Activated CD4-positive, alpha-beta memory T cell treated with anti-CD3 and anti-CD28 coated beads for 36 hours (primary cell): ENCODE measurements around the gene LAMB1. TPM values are rescaled to one million over a fixed set of nuclear protein-coding genes. Genes with fewer than 3 reads are reported as not detected.
"Not testable (repeated sequence)": the region's sequence is repeated elsewhere in the genome, so short reads cannot be mapped to it uniquely, and the experiment has no call there.

Source experiments
- CTCF ChIA-PET: fragments of 350-600 bp; sonication (Branson Sonifier 250); formaldehyde crosslinking; loops from one replicate; lab custom pipeline; 2021; ENCODE audit warnings: antibody characterized with exemption, inconsistent platforms; lab: Charles Lee
- POLR2A ChIA-PET: fragments of 350-600 bp; sonication (Branson Sonifier 250); formaldehyde crosslinking; loops from one replicate; lab custom pipeline; 2021; ENCODE audit warnings: antibody characterized with exemption; lab: Charles Lee
- DNase-seq: peaks from one replicate; pipeline ENCODE4 v3.0.0-alpha.2; 2020
- H3K27ac Mint-ChIP-seq: one replicate; pipeline ENCODE4 v1.8.0; 2021; ENCODE audit warnings: mixed read lengths
- H3K27me3 Mint-ChIP-seq: one replicate; pipeline ENCODE4 v1.8.0; 2021; ENCODE audit warnings: mixed read lengths
- H3K36me3 Mint-ChIP-seq: one replicate; pipeline ENCODE4 v1.8.0; 2021; ENCODE audit warnings: mixed read lengths
- H3K4me1 Mint-ChIP-seq: one replicate; pipeline ENCODE4 v1.8.0; 2021; ENCODE audit warnings: low read depth, mixed read lengths
- H3K4me3 Mint-ChIP-seq: one replicate; pipeline ENCODE4 v1.8.0; 2021; ENCODE audit warnings: mild to moderate bottlenecking, mixed read lengths
- H3K9me3 Mint-ChIP-seq: one replicate; pipeline ENCODE4 v1.8.0; 2021; ENCODE audit warnings: mixed read lengths
- intact Hi-C: fragments of 100-400 bp; cut with micrococcal nuclease; formaldehyde crosslinking; loops from one replicate; pipeline ENCODE4 v1.15.1; 2023
- total RNA-seq, 2 experiments: library from RNA; stranded (reverse); gene quantifications; one replicate each; pipeline ENCODE4 v1.2.3, GENCODE V29; 2021

LAMB1 gene
- total RNA-seq, 2 experiments from 2014 or later: not detected

DNA sequence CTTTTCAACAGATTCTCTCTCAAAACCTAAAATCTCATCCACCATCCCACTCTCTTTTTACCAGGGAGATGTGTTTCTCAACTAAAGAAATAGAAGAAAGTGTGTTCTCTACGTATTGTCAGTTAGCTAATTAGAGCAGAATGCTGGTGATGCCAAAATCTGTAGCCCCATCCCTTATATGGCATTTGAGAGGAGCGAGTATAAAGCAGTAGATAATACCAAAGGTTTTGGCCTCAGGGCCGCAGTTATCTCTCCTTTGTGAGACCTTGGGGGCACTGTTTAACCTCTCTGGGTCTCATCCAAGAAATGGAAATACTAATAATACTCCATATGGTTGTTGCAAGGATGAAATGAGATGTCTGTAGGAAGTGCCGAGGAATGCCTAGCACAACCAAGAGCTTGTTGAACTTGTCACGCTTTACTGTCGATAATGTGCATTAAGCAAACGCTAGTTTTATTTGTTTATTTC lies 112.4 kb downstream of the LAMB1 start:
- H3K36me3 Mint-ChIP-seq: peaks cover 16% of the 10 kb centered on the region
- intact Hi-C loops: loop anchor here (2.0 kb wide), 3 partner anchors 232 to 722 kb away; partner anchors contain the start of gene HBP1
- POLR2A ChIA-PET: interaction anchor here (1.2 to 2.1 kb wide), 3 partner anchors 146 to 231 kb away, joined by 3 to 7 read pairs (median 6); partner anchors contain the start of gene CBLL1
- no peaks in the 10 kb centered on the region for H3K27me3 Mint-ChIP-seq
- CTCF ChIA-PET: interaction anchor here (0.9 to 3.8 kb wide), 7 partner anchors 9 to 147 kb away, joined by 3 to 33 read pairs (median 5); partner anchors contain the start of gene CBLL1
- DNase-seq: no peak
- H3K9me3 Mint-ChIP-seq: peaks cover 3% of the 10 kb centered on the region
- H3K27ac Mint-ChIP-seq: peak overlapping the region; percentile 94
- H3K4me1 Mint-ChIP-seq: peaks cover 32% of the 10 kb centered on the region
- H3K4me3 Mint-ChIP-seq: peak overlapping the region; percentile 89

DNA sequence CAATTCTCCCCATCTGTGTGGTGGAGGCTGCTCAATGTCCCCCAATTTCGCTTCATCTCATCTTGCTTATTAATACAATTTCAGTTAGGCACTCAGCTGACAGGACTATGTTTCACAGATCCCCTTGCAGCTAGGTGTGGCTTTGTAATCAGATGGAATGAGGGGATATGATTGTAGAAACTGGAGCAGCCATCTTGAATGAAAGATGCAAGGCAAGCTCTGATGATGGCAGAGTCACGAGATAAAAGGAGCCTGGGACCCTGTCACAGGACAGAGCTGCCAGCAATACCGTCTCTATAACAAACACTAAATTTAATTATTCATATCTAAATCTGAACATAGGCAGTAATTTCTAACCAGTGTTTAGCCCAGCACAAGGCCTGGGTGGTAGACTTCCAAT lies 113.0 kb downstream of the LAMB1 start:
- ChIA-PET CTCF (interaction anchor here (1.2 to 3.8 kb wide), 5 partner anchors 8 to 147 kb away, joined by 3 to 33 read pairs (median 11); partner anchors contain the start of gene CBLL1), POLR2A (interaction anchor here (1.3 kb wide), 1 partner anchor 147 kb away, joined by 4 read pairs; no protein-coding TSS in a partner anchor)

DNA sequence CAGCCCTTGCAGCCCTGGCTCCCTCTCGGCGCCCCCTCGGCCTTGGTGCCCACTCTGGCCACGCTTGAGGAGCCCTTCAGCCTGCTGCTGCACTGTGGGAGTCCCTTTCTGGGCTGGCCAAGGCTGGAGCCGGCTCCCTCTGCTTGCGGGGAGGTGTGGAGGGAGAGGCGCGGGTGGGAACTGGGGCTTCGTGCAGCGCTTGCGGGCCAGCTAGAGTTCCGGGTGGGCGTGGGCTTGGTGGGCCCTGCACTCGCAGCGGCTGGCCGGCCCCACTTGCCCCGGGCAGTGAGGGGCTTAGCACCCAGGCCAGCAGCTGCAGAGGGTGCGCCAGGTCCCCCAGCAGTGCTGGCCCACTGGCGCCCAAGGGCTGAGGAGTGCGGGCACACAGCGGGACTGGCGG lies 115.1 kb downstream of the LAMB1 start:
- DNase-seq, H3K4me3 Mint-ChIP-seq, intact Hi-C loops, H3K4me1 Mint-ChIP-seq, POLR2A ChIA-PET, H3K9me3 Mint-ChIP-seq, H3K36me3 Mint-ChIP-seq, H3K27ac Mint-ChIP-seq, H3K27me3 Mint-ChIP-seq: not testable (repeated sequence)
- CTCF ChIA-PET: interaction anchor here (2.8 kb wide), 1 partner anchor 8 kb away, joined by 22 read pairs; no protein-coding TSS in a partner anchor

More for the DNA sequence above, 113.0 kb downstream of the LAMB1 start:
- intact Hi-C loops: loop anchor here (2.0 kb wide), 3 partner anchors 231 to 721 kb away; partner anchors contain the start of gene HBP1
- Mint-ChIP-seq H3K27me3 (peaks cover 1% of the 10 kb centered on the region), H3K27ac (peak overlapping the region; percentile 5), H3K9me3 (peaks cover 3% of the 10 kb centered on the region), H3K36me3 (peaks cover 12% of the 10 kb centered on the region), H3K4me1 (peaks cover 28% of the 10 kb centered on the region), H3K4me3 (peak overlapping the region; percentile 89)
- no peak for DNase-seq

DNA sequence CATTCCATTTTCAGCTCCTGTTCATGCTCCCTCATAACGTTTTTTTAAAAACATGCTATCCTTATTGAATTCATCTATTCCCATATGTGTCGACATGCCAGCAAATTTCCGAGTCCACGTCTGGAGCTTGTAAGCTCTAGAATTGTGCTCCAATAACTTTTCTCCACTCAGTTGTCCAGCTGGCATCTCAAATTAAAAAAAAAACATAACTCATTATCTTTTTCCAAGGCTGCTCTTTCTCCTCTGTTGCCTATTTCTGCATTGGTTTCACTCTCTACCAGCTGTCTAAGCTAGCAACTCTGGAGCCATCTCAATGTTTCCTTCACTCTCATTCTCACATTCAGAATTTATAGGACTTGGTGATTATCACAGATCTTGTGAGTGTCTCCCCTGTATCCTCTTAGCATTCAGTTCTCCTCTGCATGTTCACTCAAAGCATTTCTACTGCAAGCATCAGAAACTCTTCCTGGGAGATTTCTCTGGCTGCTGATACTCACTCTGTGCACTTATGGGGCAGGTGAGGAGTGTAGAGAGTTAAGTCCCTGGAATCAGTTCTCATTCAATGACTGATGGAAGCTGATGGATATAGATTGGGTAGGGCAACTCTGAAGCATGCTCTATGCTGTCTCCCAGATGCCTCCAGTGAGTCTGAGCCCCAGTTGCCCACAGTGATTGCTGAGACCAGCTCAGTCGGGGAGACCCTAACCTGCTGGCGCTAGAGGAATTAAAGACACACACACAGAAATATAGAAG lies 118.7 kb downstream of the LAMB1 start:
- ChIA-PET CTCF (interaction anchor here (1.1 to 14.6 kb wide), 2 partner anchors 9 to 140 kb away, joined by 5 to 333 read pairs; partner anchors contain the start of gene CBLL1), POLR2A (interaction anchor here (0.8 kb wide), 1 partner anchor 141 kb away, joined by 3 read pairs; no protein-coding TSS in a partner anchor)
- intact Hi-C loops: no loop called here
- peaks cover 3% of the 10 kb centered on the region for H3K9me3 Mint-ChIP-seq
- H3K4me1 Mint-ChIP-seq: peaks cover 6% of the 10 kb centered on the region
- no peaks in the 10 kb centered on the region for H3K36me3 Mint-ChIP-seq
- no peak overlapping the region for H3K4me3 Mint-ChIP-seq
- no peak for DNase-seq
- no peak overlapping the region for H3K27ac Mint-ChIP-seq
- peaks cover 1% of the 10 kb centered on the region for H3K27me3 Mint-ChIP-seq

- H3K9me3 Mint-ChIP-seq: no peaks in the 10 kb centered on the region
- no peak overlapping the region for H3K27ac Mint-ChIP-seq
- ChIA-PET POLR2A (no interaction called here), CTCF (interaction anchor here (14.6 kb wide), 1 partner anchor 139 kb away, joined by 333 read pairs; the partner anchor contains the start of gene CBLL1)
- peaks cover 1% of the 10 kb centered on the region for H3K27me3 Mint-ChIP-seq
- no peaks in the 10 kb centered on the region for H3K36me3 Mint-ChIP-seq
- H3K4me1 Mint-ChIP-seq: peaks cover 13% of the 10 kb centered on the region
- H3K4me3 Mint-ChIP-seq: no peak overlapping the region
- DNase-seq: no peak
- intact Hi-C loops: no loop called here
These were observed 120.2 kb downstream of the LAMB1 start for GRCh38 chr7:107882766-107883165.

- no peaks in the 10 kb centered on the region for H3K36me3 Mint-ChIP-seq
- CTCF ChIA-PET: interaction anchor here (0.7 to 14.6 kb wide), 25 partner anchors 10 to 732 kb away, joined by 3 to 333 read pairs (median 4); partner anchors contain the start of genes CBLL1, COG5, DLD and DUS4L
- intact Hi-C loops: loop anchor here (1.0 to 5.0 kb wide), 5 partner anchors 136 to 1087 kb away; partner anchors contain the start of genes BCAP29 and SLC26A4
- no peaks in the 10 kb centered on the region for H3K9me3 Mint-ChIP-seq
- no peaks in the 10 kb centered on the region for H3K27me3 Mint-ChIP-seq
- peak overlapping the region; percentile 24 for H3K27ac Mint-ChIP-seq
- no peak overlapping the region for H3K4me3 Mint-ChIP-seq
- POLR2A ChIA-PET: interaction anchor here (1.3 kb wide), 1 partner anchor 136 kb away, joined by 3 read pairs; no protein-coding TSS in a partner anchor
- peaks cover 20% of the 10 kb centered on the region for H3K4me1 Mint-ChIP-seq
- peak; percentile 47 for DNase-seq
These were observed 123.4 kb downstream of the LAMB1 start for GRCh38 chr7:107879400-107880035.

GRCh38 chr7:107878636-107879035 lies 124.3 kb downstream of the LAMB1 start:
- H3K4me3 Mint-ChIP-seq: no peak overlapping the region
- no peak for DNase-seq
- H3K4me1 Mint-ChIP-seq: peaks cover 22% of the 10 kb centered on the region
- CTCF ChIA-PET: interaction anchor here (0.6 to 14.6 kb wide), 22 partner anchors 10 to 731 kb away, joined by 3 to 333 read pairs (median 4); partner anchors contain the start of genes CBLL1 and SLC26A4
- H3K36me3 Mint-ChIP-seq: no peaks in the 10 kb centered on the region
- POLR2A ChIA-PET: interaction anchor here (1.3 kb wide), 1 partner anchor 135 kb away, joined by 3 read pairs; no protein-coding TSS in a partner anchor
- H3K9me3 Mint-ChIP-seq: no peaks in the 10 kb centered on the region
- intact Hi-C loops: loop anchor here (1.0 to 5.0 kb wide), 5 partner anchors 135 to 1086 kb away; partner anchors contain the start of genes BCAP29 and SLC26A4
- H3K27ac Mint-ChIP-seq: no peak overlapping the region
- no peaks in the 10 kb centered on the region for H3K27me3 Mint-ChIP-seq

DNA sequence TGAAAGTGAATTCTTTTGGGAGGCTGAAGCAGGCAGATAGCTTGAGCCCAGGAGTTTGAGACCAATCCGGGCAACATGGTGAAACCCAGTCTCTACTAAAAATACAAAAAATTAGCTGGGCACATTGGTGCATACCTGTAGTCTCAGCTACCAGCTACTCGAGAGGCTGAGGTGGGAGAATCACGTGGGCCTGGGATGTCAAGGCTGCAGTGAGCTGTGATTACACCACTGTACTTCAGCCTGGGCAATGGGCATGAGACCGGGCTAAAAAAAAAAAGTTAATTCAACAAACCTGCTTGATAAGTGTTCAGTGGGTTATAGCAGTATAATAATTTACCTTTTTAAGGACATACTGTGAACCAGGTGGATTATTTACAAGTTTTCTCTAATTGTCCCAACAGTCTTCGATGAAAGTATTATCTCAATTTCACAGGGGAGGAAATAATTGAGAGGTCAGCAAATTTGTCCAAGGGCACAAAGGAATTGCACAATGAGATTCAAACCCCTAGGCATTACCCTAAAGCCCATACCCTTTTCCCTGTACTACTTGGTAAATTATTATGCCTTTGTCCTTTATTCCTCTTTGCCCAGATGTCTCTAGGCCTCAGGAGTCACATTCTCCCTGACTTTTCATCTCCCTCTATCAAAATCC lies 125.1 kb downstream of the LAMB1 start:
- ChIA-PET CTCF (interaction anchor here (0.6 to 14.6 kb wide), 10 partner anchors 10 to 1178 kb away, joined by 3 to 333 read pairs (median 4); partner anchors contain the start of genes CBLL1 and DLD), POLR2A (interaction anchor here (1.3 kb wide), 1 partner anchor 134 kb away, joined by 3 read pairs; no protein-coding TSS in a partner anchor)
- H3K4me3 Mint-ChIP-seq: no peak overlapping the region
- intact Hi-C loops: loop anchor here (5.0 kb wide), 3 partner anchors 216 to 1086 kb away; partner anchors contain the start of genes BCAP29 and SLC26A4
- DNase-seq: no peak
- H3K36me3 Mint-ChIP-seq: no peaks in the 10 kb centered on the region
- H3K27ac Mint-ChIP-seq: no peak overlapping the region
- peaks cover 22% of the 10 kb centered on the region for H3K4me1 Mint-ChIP-seq
- no peaks in the 10 kb centered on the region for H3K9me3 Mint-ChIP-seq
- no peaks in the 10 kb centered on the region for H3K27me3 Mint-ChIP-seq

DNA sequence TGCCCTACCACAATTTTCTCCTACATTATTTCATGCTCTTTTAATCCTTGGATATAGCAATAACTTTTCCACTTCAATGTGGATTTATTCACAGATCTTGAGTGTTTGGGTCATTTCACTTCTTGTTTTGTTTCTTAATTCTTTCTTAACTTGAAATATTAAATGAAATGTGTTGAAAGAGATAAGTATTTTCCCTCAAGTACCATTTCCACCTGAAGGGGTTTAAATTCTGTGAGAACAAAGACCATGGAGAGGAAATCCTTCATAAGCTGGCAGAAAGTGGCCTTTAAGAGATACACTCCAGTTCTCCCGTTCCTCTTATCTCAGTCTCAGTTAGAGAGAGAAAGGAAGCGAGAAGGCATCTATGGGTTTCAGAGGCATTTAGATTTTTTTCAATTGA lies 126.0 kb downstream of the LAMB1 start:
- Mint-ChIP-seq H3K27ac (no peak overlapping the region), H3K27me3 (no peaks in the 10 kb centered on the region), H3K9me3 (no peaks in the 10 kb centered on the region), H3K4me1 (peaks cover 22% of the 10 kb centered on the region), H3K4me3 (no peak overlapping the region), H3K36me3 (no peaks in the 10 kb centered on the region)
- intact Hi-C loops: loop anchor here (5.0 kb wide), 3 partner anchors 215 to 1085 kb away; partner anchors contain the start of genes BCAP29 and SLC26A4
- ChIA-PET POLR2A (interaction anchor here (0.6 kb wide), 1 partner anchor 812 kb away, joined by 3 read pairs; no protein-coding TSS in a partner anchor), CTCF (interaction anchor here (0.7 to 14.6 kb wide), 8 partner anchors 9 to 683 kb away, joined by 3 to 333 read pairs (median 6); partner anchors contain the start of gene CBLL1)
- no peak for DNase-seq

DNA sequence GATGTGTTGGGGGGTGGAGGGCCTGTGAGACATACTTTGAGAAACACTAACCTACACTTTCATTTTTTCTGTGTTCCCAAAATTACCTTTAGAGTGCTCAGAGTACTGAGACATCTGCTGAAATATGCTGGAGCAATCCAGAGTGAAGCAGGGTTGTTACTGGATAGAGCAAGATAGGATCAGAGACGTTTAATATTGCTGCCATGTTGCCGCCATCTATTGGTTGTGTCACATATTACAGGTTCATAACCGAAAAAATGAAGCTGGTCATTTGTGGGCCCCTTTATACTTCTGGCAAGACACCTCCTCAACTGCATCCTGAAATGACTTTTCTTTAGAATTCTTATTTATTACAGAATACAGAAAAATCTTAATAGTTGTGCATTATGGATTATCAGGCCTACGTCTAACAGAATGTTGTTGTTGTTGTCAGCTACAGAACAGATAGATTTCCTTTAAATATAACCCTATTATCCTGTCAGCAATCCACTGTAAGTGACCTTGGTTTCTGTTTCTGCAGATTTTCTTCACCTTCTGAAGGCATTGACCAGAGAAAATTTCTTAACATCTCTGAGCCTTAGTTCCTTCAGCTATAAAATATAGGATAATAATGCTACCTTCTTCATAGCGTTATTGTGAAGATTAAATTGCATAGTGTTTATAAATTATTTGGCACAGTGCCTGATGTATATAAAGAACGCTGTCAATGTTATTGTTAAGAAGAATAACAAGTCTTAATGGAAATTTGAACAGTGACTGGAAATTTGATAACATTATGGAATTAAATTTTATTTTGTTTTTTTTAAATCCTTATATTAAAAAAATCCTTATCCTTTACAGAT lies 128.1 kb downstream of the LAMB1 start:
- ChIA-PET CTCF (interaction anchor here (0.5 to 14.6 kb wide), 45 partner anchors 9 to 705 kb away, joined by 3 to 333 read pairs (median 4); partner anchors contain the start of genes CBLL1, COG5, DLD and DUS4L), POLR2A (interaction anchor here (1.2 kb wide), 1 partner anchor 131 kb away, joined by 14 read pairs; the partner anchor contains the start of gene CBLL1)
- Mint-ChIP-seq H3K27me3 (no peaks in the 10 kb centered on the region), H3K4me3 (no peak overlapping the region), H3K9me3 (no peaks in the 10 kb centered on the region), H3K36me3 (no peaks in the 10 kb centered on the region), H3K27ac (no peak overlapping the region), H3K4me1 (peaks cover 38% of the 10 kb centered on the region)
- peak; percentile 52 for DNase-seq
- intact Hi-C loops: loop anchor here (1.0 to 5.0 kb wide), 6 partner anchors 132 to 1083 kb away; partner anchors contain the start of genes BCAP29, COG5, DUS4L and HBP1
